H54 (cell line): Measurements from ENCODE around the gene NTSR1.

Source experiments
- DNase-seq: peaks from one replicate; pipeline ENCODE4 v3.0.0; 2011; ENCODE audit warnings: low spot score, mixed read lengths; ENCODE audit not compliant: insufficient read length
- FAIRE-seq: peaks from 3 replicates; lab custom pipeline; 2011; peaks lifted over from hg19 to GRCh38; lab: Jason Lieb, UNC
- POLR2A ChIP-seq: IDR thresholded peaks from 2 replicates; pipeline ENCODE4 v1.6.1; 2011; ENCODE audit warnings: low read depth, mild to moderate bottlenecking, low read length

Gene NTSR1

DNA sequence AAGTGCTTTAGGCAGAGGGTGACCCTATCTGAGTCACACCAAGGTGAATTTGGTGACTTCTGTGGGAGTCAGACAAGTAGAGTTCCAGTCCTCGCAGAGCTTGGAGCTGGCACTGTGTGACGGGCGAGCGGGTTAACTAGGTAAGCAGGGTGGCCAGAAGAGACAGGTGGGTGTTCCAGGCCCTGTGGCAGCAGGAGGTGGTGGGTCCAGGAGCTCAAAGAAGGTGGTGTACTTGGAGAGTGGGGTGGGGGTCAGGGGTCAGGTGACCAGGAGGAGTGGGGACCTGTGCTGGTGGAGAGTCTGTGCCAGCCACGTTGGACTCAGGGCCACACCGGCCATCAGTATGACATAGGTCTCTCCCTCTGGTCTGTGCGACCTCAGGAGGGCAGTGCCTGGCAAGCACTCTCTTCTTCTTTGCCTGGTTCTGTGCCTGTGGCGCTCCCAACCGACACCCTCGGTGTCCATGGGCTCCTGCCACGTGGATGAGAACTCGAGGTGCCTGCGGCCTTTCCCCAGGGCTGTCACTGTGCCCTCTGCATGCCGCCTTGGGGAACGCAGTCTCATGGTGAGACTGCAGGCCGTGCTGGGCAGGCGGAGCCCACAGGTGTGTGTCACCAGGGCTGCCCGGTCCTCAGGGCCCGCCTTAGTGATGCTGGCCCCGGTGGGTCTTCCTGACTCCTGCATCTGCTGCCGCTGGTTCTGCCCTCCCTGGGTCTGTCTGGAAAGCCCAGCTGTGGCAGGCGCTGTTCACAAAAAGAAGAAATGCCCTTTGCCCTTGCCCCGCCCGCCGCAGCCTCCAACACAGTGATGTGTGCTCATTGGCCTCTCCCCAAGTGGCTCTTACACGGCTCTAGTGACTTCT is 89.3 kb downstream of the NTSR1 start:
- TF ChIP-seq POLR2A, result no peak
- FAIRE-seq (no peak), DNase-seq (no peak)

DNA sequence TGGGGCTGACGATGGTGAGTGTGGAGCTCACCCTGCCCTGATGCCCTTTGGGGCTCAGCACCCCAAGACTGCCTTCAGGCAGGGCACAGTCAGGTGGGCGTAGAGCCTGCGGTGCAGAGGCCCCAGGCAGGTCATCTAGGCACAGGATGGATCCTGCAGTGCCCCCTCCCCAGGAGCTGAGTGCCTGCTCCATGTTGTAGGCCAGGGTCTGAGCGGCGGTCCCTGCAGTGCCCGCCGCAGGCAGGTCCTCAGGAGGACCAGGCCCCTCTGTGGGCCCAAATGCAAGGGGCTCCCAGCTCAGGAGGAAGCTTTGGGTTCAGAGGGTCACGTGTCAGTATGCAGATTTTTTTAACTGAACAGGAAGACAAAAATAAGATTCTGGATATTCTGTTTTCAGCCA is 90.4 kb downstream of the NTSR1 start:
- no peak for TF ChIP-seq POLR2A
- FAIRE-seq (no peak), DNase-seq (no peak)

DNA sequence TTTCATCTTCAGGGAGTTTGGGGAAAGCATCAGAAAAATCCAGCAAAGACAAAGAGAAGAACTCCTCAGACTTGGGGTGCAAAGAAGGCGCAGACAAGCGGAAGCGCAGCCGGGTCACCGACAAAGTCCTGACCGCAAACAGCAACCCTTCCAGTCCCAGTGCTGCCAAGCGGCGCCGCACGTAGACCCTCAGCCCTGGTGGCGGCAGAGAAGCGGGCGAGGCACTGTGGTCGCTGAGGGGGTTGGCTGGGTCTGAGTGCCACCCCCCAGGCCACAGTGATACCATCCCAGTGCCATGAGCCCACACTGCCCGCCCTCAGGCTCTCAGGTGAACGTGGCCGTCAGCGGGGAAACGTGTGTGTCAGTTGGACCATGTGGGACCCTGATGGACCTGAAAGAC is 90.8 kb downstream of the NTSR1 start:
- no peak for TF ChIP-seq POLR2A
- DNase-seq, result no peak
- FAIRE-seq, result no peak

DNA sequence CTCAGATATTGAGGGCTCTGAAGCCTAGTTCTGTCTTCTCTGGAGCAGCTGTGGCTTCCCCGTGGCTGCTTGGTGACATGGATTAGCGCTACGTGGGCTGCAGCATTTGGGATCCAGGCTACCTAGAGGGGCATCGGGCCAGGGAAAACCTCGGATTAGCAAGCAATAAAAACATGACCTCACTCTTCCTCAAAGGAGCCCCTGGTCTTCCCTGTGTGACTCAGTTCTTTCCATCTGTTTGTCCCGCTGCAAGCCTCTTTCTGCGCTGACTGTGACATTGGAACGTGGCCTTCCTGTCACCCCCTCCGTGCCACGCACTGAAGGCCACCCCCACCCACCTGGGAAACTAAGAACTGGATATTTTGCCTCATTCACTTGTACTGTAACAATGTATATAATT is 91.2 kb downstream of the NTSR1 start:
- no peak for FAIRE-seq

DNA sequence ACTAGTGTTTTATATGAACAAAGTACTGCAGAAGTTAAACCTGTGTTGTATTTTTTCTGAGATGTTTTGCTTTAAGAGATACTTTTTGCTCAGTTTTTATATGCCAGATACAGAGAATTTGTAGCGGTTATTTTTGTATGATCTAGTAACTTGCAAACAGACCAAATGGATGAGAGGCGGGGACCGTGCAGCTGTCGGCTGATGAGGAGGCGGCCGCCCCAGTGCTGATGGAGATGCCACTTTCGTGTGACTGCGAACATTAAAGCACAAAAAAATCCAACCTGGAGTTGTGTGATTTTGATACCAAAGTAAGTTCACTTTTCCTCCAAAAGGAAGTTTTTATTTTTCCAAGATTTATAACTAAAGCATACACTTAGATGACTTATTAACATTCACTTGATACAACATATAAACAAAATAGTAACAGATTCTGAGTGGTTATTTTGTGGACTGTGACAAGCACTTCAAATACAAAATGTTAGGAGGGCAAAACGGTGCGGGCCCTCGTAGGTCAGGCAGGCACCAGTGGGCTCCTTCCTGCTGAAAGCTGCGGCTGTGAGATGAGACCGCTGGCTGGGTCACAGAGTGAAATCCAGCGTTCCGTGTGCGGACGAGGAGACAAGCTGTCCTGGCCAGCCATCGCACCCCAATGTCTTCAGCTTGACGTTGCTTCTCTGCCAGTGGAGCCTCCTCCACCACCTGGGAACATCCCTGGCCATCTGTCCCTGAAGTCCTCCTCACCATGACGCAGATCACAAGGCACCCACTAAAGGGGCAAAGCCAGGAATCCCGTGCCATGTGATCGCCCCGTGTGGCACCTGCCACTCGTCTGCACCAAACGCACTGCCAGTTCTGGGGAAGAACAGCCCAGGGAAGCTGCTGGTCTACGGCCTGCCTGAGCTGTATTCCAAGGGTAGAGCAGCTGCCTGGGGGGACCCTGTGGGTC is 92.0 kb downstream of the NTSR1 start:
- no peak for FAIRE-seq
- TF ChIP-seq POLR2A, result no peak
- DNase-seq, result no peak

More for the DNA sequence above, 91.2 kb downstream of the NTSR1 start:
- DNase-seq, result no peak
- no peak for TF ChIP-seq POLR2A

DNA sequence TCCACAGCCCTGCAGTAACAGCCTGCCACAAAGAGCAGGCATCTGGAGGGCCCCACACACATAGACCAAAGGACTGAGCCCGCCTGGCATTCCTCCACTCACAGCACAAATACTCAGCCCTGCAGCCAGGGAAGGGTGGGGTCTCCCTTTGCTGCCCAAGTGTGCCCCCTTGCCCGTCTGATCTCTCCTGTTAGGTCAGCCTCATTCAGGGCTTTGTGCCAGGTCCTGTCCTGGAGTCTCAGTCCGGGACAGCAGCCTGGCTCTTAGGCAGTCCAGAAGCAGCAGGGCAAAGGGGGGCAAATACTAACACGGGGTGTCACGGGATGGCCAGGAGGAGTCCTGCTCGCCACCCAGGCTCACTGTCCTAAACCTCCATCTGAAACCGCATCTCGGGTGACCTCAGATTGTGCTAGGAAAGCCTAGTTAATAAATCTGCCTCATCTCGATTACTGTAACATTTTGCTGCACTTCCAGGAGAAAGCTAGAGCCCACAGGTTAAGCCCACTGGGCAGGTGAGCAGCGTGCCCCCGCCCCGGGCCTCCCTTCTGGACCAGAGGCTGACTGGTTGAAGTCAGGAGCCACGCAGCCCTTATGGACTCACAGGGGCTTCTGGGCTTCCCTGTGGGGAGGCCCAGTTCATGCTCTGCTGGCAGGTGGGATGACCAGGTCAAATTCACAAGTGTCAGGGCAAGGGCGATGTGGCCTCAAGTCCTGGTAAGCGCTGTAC is 92.8 kb downstream of the NTSR1 start:
- FAIRE-seq (no peak), DNase-seq (no peak)
- TF ChIP-seq POLR2A, result no peak

DNA sequence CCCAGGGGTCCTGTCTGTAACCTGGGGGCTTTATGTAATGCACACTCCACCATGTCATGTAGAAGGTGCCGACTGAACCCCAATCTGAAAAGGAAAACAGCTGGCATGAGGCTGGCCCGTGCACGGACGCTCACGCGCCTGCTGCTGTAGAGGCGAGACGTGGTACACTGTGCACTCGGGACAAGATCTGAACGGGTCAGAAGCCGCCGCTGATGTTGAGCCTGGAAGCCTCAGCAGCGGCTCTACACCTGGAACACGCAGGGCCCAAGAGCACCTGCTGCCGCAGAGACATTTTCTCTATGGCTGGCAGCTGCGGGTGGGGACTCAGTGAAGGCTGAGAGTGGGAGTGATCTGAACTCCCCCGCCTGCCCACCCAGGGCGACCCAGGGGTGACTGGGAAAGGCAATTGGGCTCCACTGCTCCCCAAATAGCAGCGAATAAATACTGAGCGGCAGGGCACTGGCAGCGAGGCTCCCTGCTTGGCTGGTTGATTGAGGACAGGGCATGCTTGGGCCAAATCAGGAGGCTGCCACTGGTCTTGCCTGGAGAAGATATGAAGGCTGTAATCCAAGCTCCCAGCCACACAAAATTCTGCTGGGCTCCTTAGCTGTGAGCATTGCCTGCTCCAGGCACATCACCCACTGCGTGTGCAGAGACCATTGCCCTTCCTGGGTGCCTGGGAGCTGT is 93.5 kb downstream of the NTSR1 start:
- no peak for DNase-seq
- no peak for TF ChIP-seq POLR2A
- no peak for FAIRE-seq

DNA sequence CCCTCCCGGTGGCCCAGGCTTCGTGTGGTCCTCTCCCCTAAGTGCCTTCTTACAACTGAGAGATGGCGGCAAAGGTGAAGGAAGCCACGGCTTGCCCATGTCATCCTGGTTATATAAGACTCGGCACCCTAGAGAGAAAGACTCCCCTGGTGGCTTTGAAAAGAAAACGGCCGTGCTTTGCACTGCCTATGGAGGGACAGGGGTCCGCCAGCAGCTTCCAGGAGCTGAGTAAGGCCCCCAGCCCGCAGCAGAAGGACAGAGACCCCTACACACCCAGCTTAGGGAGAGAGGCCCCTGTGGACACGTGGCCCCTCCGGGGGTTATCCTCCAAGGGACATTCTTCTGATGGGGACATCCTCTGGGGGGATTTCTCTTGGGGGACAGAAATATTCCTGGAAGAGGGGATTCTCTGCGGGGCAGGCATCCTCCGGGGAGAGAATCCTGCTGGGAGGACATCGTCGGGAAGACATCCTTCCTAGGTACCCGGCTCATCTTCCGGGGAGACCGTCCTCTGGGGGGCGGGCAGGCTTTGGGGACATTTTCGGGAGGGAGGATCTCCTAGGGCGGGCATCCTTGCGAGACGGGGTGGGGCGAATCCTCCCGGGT is 95.5 kb downstream of the NTSR1 start:
- TF ChIP-seq POLR2A, result no peak
- FAIRE-seq, result no peak
- no peak for DNase-seq

DNA sequence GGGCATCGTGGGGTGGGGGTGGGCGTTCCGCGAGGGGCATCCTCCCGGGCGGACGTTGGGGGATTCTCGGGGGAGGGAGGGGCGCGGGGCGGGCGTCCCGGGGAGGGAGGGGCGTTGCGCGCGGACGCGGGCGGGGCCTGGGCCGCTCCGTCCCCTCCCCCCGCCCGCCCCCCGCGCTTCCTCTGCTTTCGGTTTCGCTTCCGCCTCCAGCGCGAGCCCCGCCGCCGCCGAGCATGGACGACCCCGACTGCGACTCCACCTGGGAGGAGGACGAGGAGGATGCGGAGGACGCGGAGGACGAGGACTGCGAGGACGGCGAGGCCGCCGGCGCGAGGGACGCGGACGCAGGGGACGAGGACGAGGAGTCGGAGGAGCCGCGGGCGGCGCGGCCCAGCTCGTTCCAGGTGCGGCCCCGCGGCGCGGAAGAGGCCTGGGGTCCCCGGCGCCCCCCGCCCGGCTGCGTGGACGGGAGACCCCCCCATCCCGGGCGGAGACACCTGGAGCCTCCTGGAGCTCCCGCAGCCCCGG is 96.1 kb downstream of the NTSR1 start, which contains the start of gene OGFR:
TSS of gene OGFR (plus strand) at position 209 of the 528 bp plus-strand sequence. CDS start at position 234, 25 bp downstream.
- DNase-seq, result no peak
- no peak for FAIRE-seq
- TF ChIP-seq POLR2A, result peak; percentile 78

DNA sequence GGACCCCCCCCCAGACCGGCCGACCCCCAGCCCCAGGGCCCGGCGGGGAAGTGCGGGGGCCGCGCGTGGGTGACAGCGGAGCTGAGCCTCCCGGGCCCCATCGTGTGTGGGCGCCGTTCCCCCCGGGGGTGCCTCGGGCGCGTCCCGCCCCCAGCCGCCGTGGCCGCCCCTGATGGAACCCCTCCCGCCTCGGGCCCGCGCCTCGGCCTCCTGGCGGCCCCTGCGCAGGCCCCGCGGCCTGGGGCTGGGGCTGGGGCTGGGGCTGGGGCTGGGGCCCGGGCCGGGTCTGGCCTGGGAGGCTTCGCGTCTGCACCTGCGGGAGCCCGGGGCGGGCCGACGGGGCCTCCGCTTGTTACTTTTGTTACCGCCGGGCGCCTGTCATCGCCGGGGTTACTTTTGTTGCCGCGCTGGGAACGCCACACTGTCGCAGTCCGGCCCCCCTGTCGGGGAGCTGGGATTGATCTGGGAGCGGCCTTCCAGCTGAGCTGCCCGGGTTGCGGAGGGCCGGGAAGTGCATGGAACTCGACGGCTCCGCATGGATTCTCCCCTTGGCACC is 96.6 kb downstream of the NTSR1 start:
- TF ChIP-seq POLR2A, result 0 out of 2 replicates have a peak, but pooled peaks have one; percentile 10
- no peak for DNase-seq
- FAIRE-seq, result no peak

DNA sequence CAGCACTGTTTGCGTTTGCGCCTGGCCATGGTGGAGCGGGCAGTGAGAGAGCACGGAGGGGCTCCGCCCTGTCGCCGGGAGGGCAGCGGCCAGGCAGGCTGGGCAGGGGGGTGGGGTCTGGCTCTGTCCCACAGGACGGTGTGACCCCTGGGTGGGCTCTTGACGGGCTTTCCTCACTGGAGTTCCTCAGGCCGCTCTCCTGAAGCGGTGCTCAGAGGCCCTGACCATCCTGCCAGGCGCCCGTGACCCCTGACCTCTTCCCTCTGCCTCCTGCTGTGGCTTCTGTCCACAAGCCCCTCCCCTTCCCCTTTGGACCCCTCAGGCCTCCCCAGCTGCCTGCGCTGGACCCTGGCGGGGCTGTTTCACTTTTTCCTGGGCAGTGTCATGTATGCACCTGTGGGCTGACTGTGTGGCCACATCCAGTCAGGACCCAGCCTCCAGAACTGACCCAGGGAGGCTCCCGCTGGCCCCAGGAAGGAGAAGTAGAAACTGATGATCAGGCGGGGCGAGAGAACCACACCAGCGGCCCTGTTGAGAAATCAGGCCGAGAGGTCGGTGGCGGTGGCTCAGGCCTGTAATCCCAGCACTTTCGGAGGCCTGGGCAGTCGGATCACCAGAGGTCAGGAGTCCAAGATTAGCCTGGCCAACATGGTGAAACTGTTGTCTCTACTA is 97.2 kb downstream of the NTSR1 start:
- FAIRE-seq, result no peak
- TF ChIP-seq POLR2A, result 0 out of 2 replicates have a peak, but pooled peaks have one; percentile 2

More for the DNA sequence above, 97.2 kb downstream of the NTSR1 start:
- no peak for DNase-seq
